Nasal cavity respiratory epithelium epithelial cell of viscerocranial mucosa (primary cell): ENCODE measurements around the gene EML2. TPM values are rescaled to one million over a fixed set of nuclear protein-coding genes. Genes with fewer than 3 reads are reported as not detected.

Experiments used
- total RNA-seq: library from RNA; depleted of rRNA; stranded (reverse); fragments of >200 nt; gene quantifications from 2 replicates; pipeline ENCODE4 v1.2.3, GENCODE V29; 2014

Gene EML2
- 98.0 and 186 TPM in 2 replicates for total RNA-seq

GRCh38 chr19:45638930-45639729, at the start of gene EML2:
TSS of gene EML2 (minus strand) at chr19:45639397. CDS start at chr19:45639376, 21 bp downstream.

GRCh38 chr19:45667620-45668341, 28.6 kb upstream of the EML2 start, which contains the start of gene GIPR:
TSS of gene GIPR (plus strand) at chr19:45668221. CDS start at chr19:45669521, 1,300 bp downstream.

GRCh38 chr19:45601524-45602374, 37.4 kb downstream of the EML2 start, which contains the start of gene GPR4:
TSS of gene GPR4 (minus strand) at chr19:45602212. CDS start at chr19:45591866, 10,346 bp downstream.

GRCh38 chr19:45584332-45585157, 54.7 kb downstream of the EML2 start, which contains the start of gene OPA3:
TSS of gene OPA3 (minus strand) at chr19:45584802. CDS start at chr19:45584764, 38 bp downstream.

Other genes starting within 250 kb of the EML2 start
- gene PPP1R13L, start 234.3 kb downstream of the EML2 start, total RNA-seq = 20.2 and 91.4 TPM in 2 replicates
- gene POLR1G, start 232.8 kb downstream of the EML2 start, total RNA-seq = 25.6 and 35.5 TPM in 2 replicates
- 36.2 and 84.8 TPM in 2 replicates for gene ERCC1, start 215.5 kb downstream of the EML2 start, total RNA-seq
- 4.4 and 15.4 TPM in 2 replicates for gene FOSB, start 171.4 kb downstream of the EML2 start, total RNA-seq
- gene RTN2, start 142.3 kb downstream of the EML2 start, total RNA-seq = 3.4 and 3.8 TPM in 2 replicates
- gene PPM1N, start 141.0 kb downstream of the EML2 start, total RNA-seq = 1.1 and 1.4 TPM in 2 replicates
- gene VASP, start 131.9 kb downstream of the EML2 start, total RNA-seq = 80.8 and 90.2 TPM in 2 replicates
- gene OPA3, start 54.6 kb downstream of the EML2 start, total RNA-seq = 6.2 and 8.3 TPM in 2 replicates
- not detected in 2 replicates for gene GPR4, start 37.2 kb downstream of the EML2 start, total RNA-seq
- 0.93 and 1.0 TPM in 2 replicates for gene GIPR, start 28.8 kb upstream of the EML2 start, total RNA-seq
- gene SNRPD2, start 52.6 kb upstream of the EML2 start, total RNA-seq = 164 and 255 TPM in 2 replicates
- gene QPCTL, start 53.3 kb upstream of the EML2 start, total RNA-seq = 7.8 and 20.2 TPM in 2 replicates
- gene FBXO46, start 91.5 kb upstream of the EML2 start, total RNA-seq = 8.0 and 8.2 TPM in 2 replicates
- not detected in 2 replicates for gene MEIOSIN, start 94.0 kb upstream of the EML2 start, total RNA-seq
- gene SIX5, start 129.9 kb upstream of the EML2 start, total RNA-seq = 2.7 and 6.3 TPM in 2 replicates
- 4.1 and 23.6 TPM in 2 replicates for gene DMPK, start 143.1 kb upstream of the EML2 start, total RNA-seq
- gene DMWD, start 153.4 kb upstream of the EML2 start, total RNA-seq = 32.1 and 32.5 TPM in 2 replicates
- under 0.01 and 0.07 TPM in 2 replicates for gene RSPH6A, start 175.9 kb upstream of the EML2 start, total RNA-seq
- gene SYMPK, start 223.8 kb upstream of the EML2 start, total RNA-seq = 27.7 and 56.0 TPM in 2 replicates
- gene FOXA3, start 224.9 kb upstream of the EML2 start, total RNA-seq = not detected in 2 replicates
- gene IRF2BP1, start 246.7 kb upstream of the EML2 start, total RNA-seq = 17.8 and 20.8 TPM in 2 replicates